ENCODE data around the gene URB2. TPM values are rescaled to one million over a fixed set of nuclear protein-coding genes. Genes with fewer than 3 reads are reported as not detected.

Gene URB2
- total RNA-seq, 1 experiment from 2014 or later = 20.4 TPM

DNA sequence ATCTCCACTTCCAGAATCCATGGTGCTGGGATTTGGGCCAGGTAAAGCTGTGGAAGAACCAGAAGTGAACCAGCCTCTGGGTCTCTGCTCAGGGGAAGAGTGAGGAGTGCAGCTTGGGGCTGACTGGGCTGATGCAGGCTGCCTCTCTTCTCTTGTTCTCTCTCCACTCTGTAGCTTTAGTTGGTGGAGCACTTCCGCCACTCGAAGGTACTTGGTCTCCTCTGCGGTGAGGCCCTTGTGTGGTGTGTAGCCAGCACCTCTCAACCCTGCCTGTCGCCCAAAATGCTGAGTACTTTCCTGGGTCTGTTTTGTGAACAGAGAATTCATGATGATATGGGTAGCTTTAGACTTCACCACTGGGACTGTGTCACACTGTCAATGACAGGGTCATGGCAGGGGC lies 63.2 kb downstream of the URB2 start:
- ChIA-PET CTCF (no interaction called here), RAD21 (ENCODE audit: low non-redundant PET in 1 of 2, low total read pairs in 2 of 2, uncharacterized antibody in 2 of 2, unreplicated experiment in 2 of 2) (no interaction called here), POLR2A (no interaction called here)
- Histone ChIP-seq H3K79me2 (ENCODE audit: insufficient read depth, low read length) (no peaks in the 10 kb centered on the region), H4K20me1 (ENCODE audit: insufficient read depth) (no peaks in the 10 kb centered on the region), H3K36me3 (ENCODE audit: control insufficient read depth in 1 of 2, insufficient read depth in 2 of 2, low read length in 2 of 2) (no peaks in the 10 kb centered on the region), H3K9me2 (ENCODE audit: insufficient read depth) (no peaks in the 10 kb centered on the region), H2AFZ (ENCODE audit: low read depth, low read length, poor library complexity, severe bottlenecking) (no peak overlapping the region), H3K27me3 (ENCODE audit: insufficient read depth, low read length) (no peaks in the 10 kb centered on the region), H3K4me3 (replicated peaks in 1 of 2; ENCODE audit: low read depth in 1 of 2, low read length in 2 of 2) (no peak overlapping the region), H3K4me2 (ENCODE audit: low read length) (no peak overlapping the region), H3K9ac (ENCODE audit: low read length) (no peak overlapping the region), H3K27ac (ENCODE audit: low read depth, low read length) (no peak overlapping the region), H3K9me3 (ENCODE audit: control insufficient read depth in 1 of 2, insufficient read depth in 1 of 2, low read depth in 1 of 2, low read length in 2 of 2) (peaks cover 0 to 4% of the 10 kb centered on the region in 2 experiments; a peak in 1 of 4 replicates), H3K4me1 (ENCODE audit: control insufficient read depth in 1 of 2, insufficient read depth in 2 of 2, low read length in 2 of 2) (0 out of 4 replicates have a peak, but pooled peaks cover 0 to 2% of the 10 kb centered on the region in 2 experiments)
- DNase-seq (ENCODE audit: low read depth, low spot score) = no peak
- no peak for ATAC-seq
- BruUV-seq (replicated peaks) = no TSS peak
- TF ChIP-seq EZH2 (IDR thresholded peaks at IDR 0.05) (no peak), FOSL1 (IDR thresholded peaks at IDR 0.05; ENCODE audit: low read depth) (no peak), CEBPB (IDR thresholded peaks at IDR 0.05; ENCODE audit: low read depth) (no peak), POLR2A (IDR thresholded peaks at IDR 0.05; ENCODE audit: borderline replicate concordance, extremely low read depth, insufficient read depth, insufficient read length) (no peak), EGR1 (IDR thresholded peaks at IDR 0.05; ENCODE audit: low read depth) (no peak), JUND (IDR thresholded peaks at IDR 0.05) (no peak), YY1 (IDR thresholded peaks at IDR 0.05; ENCODE audit: extremely low read depth, insufficient replicate concordance, low read depth, low read length) (no peak), ZFX (IDR thresholded peaks at IDR 0.05) (no peak), ELF1 (IDR thresholded peaks at IDR 0.05; ENCODE audit: borderline replicate concordance, low read depth) (no peak), SP1 (IDR thresholded peaks at IDR 0.05; ENCODE audit: low read depth) (no peak)
- TF ChIP-seq, protein P1, sequence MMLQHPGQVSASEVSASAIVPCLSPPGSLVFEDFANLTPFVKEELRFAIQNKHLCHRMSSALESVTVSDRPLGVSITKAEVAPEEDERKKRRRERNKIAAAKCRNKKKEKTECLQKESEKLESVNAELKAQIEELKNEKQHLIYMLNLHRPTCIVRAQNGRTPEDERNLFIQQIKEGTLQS (IDR thresholded peaks at IDR 0.05) = no peak
- TF ChIP-seq, protein P2, sequence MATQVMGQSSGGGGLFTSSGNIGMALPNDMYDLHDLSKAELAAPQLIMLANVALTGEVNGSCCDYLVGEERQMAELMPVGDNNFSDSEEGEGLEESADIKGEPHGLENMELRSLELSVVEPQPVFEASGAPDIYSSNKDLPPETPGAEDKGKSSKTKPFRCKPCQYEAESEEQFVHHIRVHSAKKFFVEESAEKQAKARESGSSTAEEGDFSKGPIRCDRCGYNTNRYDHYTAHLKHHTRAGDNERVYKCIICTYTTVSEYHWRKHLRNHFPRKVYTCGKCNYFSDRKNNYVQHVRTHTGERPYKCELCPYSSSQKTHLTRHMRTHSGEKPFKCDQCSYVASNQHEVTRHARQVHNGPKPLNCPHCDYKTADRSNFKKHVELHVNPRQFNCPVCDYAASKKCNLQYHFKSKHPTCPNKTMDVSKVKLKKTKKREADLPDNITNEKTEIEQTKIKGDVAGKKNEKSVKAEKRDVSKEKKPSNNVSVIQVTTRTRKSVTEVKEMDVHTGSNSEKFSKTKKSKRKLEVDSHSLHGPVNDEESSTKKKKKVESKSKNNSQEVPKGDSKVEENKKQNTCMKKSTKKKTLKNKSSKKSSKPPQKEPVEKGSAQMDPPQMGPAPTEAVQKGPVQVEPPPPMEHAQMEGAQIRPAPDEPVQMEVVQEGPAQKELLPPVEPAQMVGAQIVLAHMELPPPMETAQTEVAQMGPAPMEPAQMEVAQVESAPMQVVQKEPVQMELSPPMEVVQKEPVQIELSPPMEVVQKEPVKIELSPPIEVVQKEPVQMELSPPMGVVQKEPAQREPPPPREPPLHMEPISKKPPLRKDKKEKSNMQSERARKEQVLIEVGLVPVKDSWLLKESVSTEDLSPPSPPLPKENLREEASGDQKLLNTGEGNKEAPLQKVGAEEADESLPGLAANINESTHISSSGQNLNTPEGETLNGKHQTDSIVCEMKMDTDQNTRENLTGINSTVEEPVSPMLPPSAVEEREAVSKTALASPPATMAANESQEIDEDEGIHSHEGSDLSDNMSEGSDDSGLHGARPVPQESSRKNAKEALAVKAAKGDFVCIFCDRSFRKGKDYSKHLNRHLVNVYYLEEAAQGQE (IDR thresholded peaks at IDR 0.05; ENCODE audit: low read depth) = no peak
- TF ChIP-seq, protein P3, sequence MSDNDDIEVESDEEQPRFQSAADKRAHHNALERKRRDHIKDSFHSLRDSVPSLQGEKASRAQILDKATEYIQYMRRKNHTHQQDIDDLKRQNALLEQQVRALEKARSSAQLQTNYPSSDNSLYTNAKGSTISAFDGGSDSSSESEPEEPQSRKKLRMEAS (IDR thresholded peaks at IDR 0.05) = no peak
- intact Hi-C loops (cut with micrococcal nuclease) = no loop called here
